Measurements from ENCODE around the gene SLC25A48.
"Not testable (repeated sequence)": the region's sequence is repeated elsewhere in the genome, so short reads cannot be mapped to it uniquely, and the experiment has no call there.

Gene SLC25A48

GRCh38 chr5:135851915-135852845 is 17.7 kb downstream of the SLC25A48 start:
- Histone ChIP-seq H2AFZ (ENCODE audit: low read length) (no peak overlapping the region), H3K9me3 (ENCODE audit: low read length) (no peaks in the 10 kb centered on the region), H3K27me3 (ENCODE audit: insufficient read depth, low read length) (no peaks in the 10 kb centered on the region), H3K9me2 (ENCODE audit: low read depth, low read length) (no peaks in the 10 kb centered on the region), H3K9ac (ENCODE audit: low read length) (no peak overlapping the region), H4K20me1 (ENCODE audit: insufficient read depth, low read length) (no peaks in the 10 kb centered on the region), H3F3A (ENCODE audit: insufficient read depth, low read length) (no peaks in the 10 kb centered on the region), H3K36me3 (ENCODE audit: insufficient read depth, low read length) (no peaks in the 10 kb centered on the region), H3K4me3 (ENCODE audit: low read depth, low read length, poor library complexity, severe bottlenecking) (no peak overlapping the region), H3K27ac (ENCODE audit: low read depth, low read length, poor library complexity, severe bottlenecking) (no peak overlapping the region), H3K4me1 (ENCODE audit: insufficient read depth, low read length, severe bottlenecking) (no peaks in the 10 kb centered on the region), H3K4me2 (ENCODE audit: low read length) (no peak overlapping the region), H3K79me2 (ENCODE audit: insufficient read depth, low read length) (no peaks in the 10 kb centered on the region)
- TF ChIP-seq EZH2 (IDR thresholded peaks at IDR 0.05; ENCODE audit: borderline replicate concordance, low read length) (no peak), CTCF (IDR thresholded peaks at IDR 0.05; ENCODE audit: low read length) (no peak)

- Histone ChIP-seq H3K27ac (ENCODE audit: low read depth, low read length, poor library complexity, severe bottlenecking) (no peak overlapping the region), H3K9me3 (ENCODE audit: low read length) (no peaks in the 10 kb centered on the region), H3K27me3 (ENCODE audit: insufficient read depth, low read length) (no peaks in the 10 kb centered on the region; the same call in 1 of the 2 replicates), H3K79me2 (ENCODE audit: insufficient read depth, low read length) (no peaks in the 10 kb centered on the region), H2AFZ (ENCODE audit: low read length) (no peak overlapping the region), H3F3A (ENCODE audit: insufficient read depth, low read length) (no peaks in the 10 kb centered on the region), H3K9me2 (ENCODE audit: low read depth, low read length) (no peaks in the 10 kb centered on the region), H3K4me3 (ENCODE audit: low read depth, low read length, poor library complexity, severe bottlenecking) (no peak overlapping the region), H3K36me3 (ENCODE audit: insufficient read depth, low read length) (no peaks in the 10 kb centered on the region), H3K9ac (ENCODE audit: low read length) (no peak overlapping the region), H3K4me2 (ENCODE audit: low read length) (no peak overlapping the region), H3K4me1 (ENCODE audit: insufficient read depth, low read length, severe bottlenecking) (no peaks in the 10 kb centered on the region), H4K20me1 (ENCODE audit: insufficient read depth, low read length) (no peaks in the 10 kb centered on the region)
- TF ChIP-seq CTCF (IDR thresholded peaks at IDR 0.05; ENCODE audit: low read length) (no peak), EZH2 (IDR thresholded peaks at IDR 0.05; ENCODE audit: borderline replicate concordance, low read length) (no peak)
These were observed 23.3 kb downstream of the SLC25A48 start for GRCh38 chr5:135857630-135858311.

- not testable (repeated sequence) for H3K27ac ChIP-seq (ENCODE audit: low read depth, low read length, poor library complexity, severe bottlenecking); H4K20me1 ChIP-seq (ENCODE audit: insufficient read depth, low read length); H3K4me2 ChIP-seq (ENCODE audit: low read length); H3K9ac ChIP-seq (ENCODE audit: low read length); H3F3A ChIP-seq (ENCODE audit: insufficient read depth, low read length); H3K36me3 ChIP-seq (ENCODE audit: insufficient read depth, low read length); H3K4me3 ChIP-seq (ENCODE audit: low read depth, low read length, poor library complexity, severe bottlenecking); H3K9me2 ChIP-seq (ENCODE audit: low read depth, low read length); H3K79me2 ChIP-seq (ENCODE audit: insufficient read depth, low read length); H3K4me1 ChIP-seq (ENCODE audit: insufficient read depth, low read length, severe bottlenecking); H3K27me3 ChIP-seq (ENCODE audit: insufficient read depth, low read length); H3K9me3 ChIP-seq (ENCODE audit: low read length); H2AFZ ChIP-seq (ENCODE audit: low read length)
These were observed 24.7 kb downstream of the SLC25A48 start for GRCh38 chr5:135859186-135859585.
